Hippocampal formation (tissue), 2 donors: ENCODE measurements around the gene EXOC3L1.

Experiments
- DNase-seq, 2 donors: peaks; one replicate each; lab custom pipeline; 2025; lab: John Stamatoyannopoulos, UW

EXOC3L1 gene

GRCh38 chr16:67165121-67166078 lies 24.5 kb downstream of the EXOC3L1 start:
- no peak for DNase-seq

DNA sequence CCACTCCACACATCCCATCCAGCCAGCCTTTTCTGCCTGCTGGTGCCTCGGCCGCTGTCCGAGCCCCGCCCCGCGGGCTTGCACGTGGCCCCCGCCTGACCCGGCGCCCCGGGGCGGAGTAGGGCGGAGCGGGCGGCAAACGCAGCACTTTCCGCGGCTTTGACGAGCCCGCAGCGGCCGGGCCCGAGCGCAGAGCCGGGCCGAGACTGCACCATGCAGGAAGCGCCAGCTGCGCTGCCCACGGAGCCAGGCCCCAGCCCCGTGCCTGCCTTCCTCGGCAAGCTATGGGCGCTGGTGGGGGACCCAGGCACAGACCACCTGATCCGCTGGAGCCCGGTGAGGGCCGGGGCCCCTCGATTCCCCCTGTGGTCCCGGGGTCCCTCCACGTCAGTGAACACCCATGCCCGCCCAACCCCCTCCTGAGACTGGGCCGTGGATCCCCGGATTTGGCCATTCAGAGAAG lies 25.3 kb downstream of the EXOC3L1 start, which contains the start of gene HSF4:
TSS of gene HSF4 (plus strand) at position 147 of the 463 bp plus-strand sequence. CDS start at position 214, 67 bp downstream.
- DNase-seq: peak; percentile 29 to 53

DNA sequence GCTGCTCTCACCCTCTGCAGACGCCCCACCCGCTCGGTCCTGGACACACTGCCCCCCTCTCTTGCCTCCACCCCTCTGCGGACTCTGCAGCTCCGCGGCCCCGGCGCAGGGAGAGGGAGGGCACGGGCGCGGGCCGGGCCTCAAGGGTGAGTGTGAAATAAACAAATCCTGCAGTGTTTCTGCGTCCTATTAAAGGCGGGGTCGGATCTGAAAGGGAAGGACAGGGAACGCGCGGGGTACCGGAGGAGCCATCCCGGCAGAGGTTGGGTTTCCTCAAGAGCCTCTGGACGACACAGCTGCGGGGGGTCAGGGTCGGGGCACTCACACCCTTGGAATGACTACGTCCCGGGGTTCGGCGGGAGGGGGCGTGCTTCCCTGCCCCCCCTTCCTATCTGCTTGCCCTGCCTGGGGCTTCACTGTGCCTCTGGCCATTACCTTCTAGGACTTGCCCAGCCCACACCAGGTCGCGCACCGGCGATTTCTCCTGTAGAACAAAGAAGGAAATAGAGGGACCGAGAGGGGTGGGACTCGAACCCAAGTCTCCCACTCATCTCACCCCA lies 25.9 kb downstream of the EXOC3L1 start:
- peak in 1 of 2 donors; percentile 62 for DNase-seq

- DNase-seq: peak; percentile 56 to 62
Observed at GRCh38 chr16:67163164-67163998, 26.6 kb downstream of the EXOC3L1 start.

DNA sequence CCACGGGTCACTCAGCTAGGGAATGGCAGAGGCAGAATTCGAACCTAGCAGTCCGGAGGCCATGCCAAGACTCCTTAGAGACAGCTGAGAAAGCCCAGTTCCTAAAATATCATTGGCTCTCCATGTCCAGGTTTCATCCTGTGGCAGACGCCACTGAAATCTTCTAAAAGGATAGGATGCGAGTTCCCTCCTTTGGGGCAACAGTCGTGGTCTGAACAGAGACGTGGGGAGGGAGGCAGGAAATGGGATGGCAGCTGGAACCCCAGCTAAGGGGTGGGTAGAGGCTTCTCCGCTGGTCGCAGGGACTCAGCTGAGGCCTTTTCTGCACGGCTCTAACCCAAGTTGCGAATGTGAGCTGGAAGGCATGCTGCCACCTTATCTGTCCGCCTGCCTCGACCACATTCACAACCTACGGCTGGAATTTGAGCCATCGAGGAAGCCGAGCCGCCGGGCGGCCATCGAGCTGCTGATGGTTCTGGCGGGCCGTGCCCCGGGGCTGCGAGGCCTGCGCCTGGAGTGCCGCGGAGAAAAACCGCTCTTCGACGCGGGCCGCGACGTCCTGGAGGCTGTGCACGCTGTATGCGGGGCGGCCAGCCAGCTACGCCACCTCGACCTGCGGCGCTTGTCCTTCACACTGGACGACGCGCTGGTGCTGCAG lies 27.3 kb downstream of the EXOC3L1 start:
- DNase-seq: no peak

DNA sequence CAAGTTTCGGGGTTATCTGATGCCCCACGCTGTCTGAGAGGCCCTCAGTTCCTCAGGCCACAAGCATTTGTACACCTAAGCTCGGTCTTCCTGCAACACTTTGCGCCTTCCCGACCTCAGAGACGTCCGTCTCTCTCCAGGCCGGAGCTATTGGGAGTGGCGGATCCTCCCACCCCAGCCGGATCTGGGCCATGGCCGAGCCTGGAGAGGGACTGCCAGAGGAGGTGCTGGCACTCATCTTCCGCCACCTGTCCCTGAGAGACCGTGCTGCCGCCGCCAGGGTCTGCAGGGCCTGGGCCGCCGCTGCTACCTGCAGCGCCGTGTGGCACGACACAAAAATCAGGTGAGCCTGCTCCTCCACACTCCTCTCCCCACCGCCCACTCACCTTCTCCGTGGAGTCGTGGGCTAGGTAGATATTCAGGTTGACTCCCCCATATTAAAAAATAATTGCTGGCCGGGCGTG lies 28.3 kb downstream of the EXOC3L1 start:
- no peak for DNase-seq

DNA sequence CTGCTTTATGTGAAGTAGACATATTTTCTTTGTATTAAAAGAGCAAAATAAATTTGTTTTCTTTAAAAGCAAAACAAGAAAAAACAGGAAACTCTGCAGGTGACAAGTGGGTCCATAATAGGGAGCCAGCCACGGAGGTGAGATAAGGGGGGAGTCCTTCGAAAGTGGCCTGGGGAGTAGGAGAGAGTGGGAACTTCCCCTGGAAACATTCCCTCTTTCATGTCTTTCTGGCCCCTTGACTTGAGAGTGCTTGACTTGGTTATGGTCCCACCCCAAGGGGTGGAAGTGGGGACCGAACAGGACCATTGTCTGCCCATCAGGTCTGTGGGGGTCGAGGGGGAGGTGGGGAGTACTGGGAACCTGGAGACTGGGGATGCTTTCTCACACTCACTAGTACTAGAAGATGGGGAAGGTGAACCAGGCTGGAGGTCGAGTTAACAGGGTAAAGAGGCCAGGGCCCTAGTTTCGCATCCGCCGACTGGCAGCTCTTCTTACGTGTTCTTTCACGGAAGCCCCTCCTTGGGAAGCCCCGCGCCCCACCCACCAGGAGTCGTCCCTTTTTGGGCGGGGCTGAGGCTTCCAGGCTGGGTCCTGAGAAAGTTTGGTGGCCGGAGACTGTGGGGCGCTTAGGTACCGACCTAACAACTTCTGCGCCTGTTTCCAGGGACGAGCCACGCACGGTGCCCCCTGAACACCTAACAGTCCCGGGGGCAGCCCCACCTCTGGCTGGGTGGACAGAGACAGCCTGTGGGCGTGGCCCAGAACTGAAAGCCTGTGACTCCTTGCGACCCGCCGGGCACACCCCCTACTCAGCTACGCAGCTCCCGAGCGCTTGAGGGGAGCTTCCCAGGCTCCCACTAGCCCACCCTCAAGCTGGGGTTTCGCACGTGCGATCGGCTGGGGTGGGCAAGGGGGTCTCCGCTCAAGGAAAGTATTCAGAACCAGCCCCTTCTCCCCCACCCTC lies 31.0 kb downstream of the EXOC3L1 start:
- DNase-seq: no peak

DNA sequence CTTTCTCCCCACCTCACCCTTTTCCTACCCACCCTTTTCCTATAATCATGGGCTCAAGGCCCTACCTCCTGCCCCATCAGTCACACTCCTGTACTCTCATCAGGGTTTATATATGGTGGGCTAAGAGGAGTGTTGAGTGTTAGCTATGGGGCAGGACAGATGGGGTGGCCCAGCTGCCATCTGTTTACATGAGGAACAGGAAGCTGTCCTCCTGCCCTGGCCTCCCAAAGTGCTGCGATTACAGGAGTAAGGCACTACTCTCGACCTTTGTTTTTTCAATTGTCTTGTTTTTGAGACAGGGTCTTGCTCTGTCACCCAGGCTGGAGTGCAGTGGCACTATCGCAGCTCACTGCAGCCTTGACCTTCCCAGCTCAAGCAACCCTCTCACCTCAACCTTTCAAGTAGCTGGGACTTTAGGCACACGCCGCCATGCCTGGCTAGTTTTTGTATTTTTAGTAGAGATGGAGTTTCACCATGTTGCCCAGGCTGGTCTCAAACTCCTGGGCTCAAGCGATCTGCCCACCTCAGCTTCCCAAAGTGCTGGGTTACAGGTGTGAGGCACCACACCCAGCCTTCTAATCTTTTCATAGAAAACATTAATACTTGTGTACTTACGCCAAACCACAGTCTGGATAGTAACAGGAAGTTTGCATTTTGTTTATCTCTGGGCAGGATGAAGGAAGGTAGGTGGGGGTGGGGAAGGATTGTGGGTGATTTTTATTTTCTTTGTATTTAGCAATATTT lies 31.9 kb downstream of the EXOC3L1 start:
- DNase-seq: no peak

- no peak for DNase-seq
Observed at GRCh38 chr16:67157106-67157748, 32.7 kb downstream of the EXOC3L1 start.

- no peak for DNase-seq
Observed at GRCh38 chr16:67156143-67156844, 33.6 kb downstream of the EXOC3L1 start.

DNA sequence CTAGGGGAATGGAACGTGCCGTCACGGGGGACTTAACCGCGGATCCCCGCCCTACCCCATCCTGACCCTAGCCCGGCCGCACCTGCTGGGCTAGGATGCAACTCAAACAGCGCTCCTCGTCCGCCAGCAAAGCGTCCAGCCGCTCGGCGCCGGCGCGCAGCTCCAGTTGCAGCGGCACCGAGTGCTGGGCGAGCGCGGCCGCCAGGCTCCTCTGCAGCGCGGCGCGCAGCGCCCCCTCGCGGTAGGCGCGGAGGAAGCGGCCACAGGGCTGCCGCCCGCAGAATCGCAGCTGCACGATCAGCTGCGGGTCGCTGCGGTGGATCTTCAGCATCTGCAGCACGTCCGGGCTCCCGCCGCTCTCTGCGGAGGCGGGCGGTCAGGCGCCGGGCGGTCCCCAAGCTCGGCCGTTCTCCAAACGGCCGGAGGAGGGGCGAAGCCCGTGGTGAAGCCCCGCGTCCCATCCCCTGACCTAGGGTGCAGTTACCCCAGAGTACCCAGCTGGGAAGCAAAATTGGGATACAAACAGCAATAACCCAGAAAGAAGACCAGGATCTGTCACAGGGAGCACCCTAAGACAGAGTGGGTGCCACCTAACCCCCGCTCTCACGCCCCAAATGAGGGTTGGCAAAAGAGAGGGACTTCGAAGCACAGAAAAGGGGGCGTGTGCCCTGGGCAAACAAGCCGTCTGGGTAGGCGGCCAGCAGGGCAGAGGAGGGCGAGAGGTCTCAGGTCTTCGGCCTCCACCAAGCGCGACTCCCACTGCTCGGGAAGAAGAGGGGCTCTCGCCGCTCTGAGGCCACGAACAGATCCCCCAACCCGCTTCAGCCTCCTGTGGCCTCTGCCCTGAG lies 34.4 kb downstream of the EXOC3L1 start:
- DNase-seq: peak; percentile 45 to 74

DNA sequence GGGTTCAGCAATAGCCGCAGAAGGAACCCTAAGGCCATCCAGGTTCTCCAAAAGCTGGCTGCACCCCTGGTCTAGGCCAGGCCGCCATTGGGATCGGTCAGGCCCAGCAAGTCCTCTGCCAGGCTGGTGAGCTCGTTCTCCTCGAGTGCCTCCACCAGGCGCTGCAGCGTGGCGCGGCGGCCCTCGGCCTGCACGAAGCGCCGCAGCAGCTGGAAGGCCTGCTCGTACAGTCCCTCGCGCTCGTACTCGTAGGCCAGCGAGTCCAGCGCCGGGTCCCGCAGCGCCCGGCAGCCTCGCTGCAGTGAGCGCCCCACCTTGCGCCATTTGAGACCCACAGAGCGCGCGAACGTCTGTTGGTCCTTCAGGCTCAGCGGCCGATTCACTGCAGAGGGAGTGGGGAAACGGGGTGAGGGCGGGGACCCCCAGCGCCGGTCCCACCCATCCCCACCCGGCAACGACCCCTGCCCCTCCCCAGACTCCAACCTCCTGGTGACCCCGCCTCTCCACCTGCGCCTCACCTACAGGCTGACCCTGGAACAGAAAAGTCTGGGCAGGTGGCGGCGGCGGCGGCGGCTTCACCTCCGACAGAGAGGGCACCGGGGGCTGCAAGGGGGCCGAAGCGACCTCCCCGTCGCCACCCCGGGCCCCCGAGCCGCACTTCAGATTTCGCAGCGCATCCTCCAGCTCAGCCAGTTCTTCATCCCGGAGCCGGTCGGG lies 35.2 kb downstream of the EXOC3L1 start:
- DNase-seq: no peak

DNA sequence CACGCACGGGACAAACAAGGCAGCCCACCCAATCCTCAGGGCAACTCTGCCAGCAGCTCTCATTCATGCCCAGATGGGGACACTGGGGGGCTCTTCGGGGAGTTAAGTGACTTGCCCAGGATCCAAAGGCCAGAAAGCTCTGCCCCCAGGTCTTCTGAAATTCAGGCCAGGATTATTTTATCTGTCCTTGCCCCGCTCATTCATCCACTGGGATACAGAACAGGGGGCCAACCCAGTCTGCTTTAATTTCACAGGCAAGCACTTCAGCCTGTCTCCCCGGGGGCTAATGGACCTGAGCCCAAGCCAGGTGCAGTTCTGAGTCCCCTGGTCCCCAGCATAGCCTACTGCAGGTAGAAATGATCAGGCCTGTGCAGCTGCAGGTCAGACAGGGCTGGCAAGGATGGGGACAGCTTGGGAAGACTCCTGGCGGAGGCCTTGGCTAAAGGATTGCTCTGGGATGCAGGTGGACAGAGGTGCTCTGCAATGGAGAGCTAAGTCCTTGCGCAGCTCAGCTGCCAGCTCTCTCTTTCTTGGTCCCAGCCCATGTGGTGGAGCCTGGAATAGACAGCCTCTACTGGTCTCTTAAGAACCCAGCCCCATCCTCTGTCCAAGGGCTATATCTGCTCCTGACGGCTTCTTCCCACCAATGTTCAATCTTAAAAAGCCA lies 38.4 kb downstream of the EXOC3L1 start:
- no peak for DNase-seq

- peak; percentile 70 to 81 for DNase-seq
Observed at GRCh38 chr16:67150833-67151396, 39.0 kb downstream of the EXOC3L1 start, which contains the start of gene B3GNT9. Gene B3GNT9 (minus strand): TSS chr16:67150998. CDS start chr16:67150485, 513 bp downstream.

DNA sequence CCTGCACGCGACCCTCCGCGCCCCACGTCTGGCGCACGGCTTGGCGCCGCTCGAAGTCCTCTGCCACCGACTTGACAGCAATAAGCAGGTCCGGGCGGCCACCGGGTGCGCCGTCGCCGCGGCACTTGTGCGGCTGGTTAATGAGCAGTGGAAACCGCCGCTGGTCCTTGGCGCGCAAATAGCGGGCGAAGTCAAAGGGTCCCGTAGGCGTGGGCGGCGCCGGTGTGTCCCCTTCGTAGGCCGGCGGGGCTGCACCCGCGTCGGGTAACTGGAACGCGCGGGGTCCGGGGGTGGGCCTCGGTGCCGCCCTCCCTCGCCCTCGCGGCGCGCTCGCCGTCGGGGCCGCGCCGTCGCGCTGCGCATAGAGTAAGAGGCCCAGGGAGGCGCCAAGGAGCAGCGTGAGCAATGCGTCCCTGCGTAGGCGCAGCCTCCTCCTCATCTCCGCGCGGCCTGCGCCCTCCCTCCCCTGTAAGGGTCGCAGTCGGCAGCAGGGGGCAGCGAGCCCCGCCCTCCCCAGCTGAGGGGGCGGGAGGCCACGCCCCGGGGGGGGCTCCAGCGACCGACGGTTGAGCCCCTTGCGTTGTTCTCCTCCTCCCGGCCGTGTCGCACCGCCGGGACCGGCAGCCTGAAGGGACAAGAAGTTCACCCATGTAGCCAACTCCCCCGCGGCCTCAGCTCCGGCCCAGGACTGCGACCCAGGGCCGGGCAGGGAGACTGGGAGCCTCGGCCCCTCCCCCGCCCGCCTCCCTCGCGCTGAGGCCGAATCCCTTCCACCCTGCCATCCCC lies 39.7 kb downstream of the EXOC3L1 start:
- DNase-seq: no peak
